ENCODE data around the gene LMBRD2.

LMBRD2 gene

GRCh38 chr5:36181774-36182173 lies 30.1 kb upstream of the LMBRD2 start:
- H3K4me3 ChIP-seq (ENCODE audit: low read depth, low read length), result no peak overlapping the region
- DNase-seq (ENCODE audit: low read depth, low spot score), result no peak
- no peak for TF ChIP-seq CTCF (IDR thresholded peaks at IDR 0.05; ENCODE audit: low read depth, low read length)
- in situ Hi-C loops (cut with HindIII; ENCODE audit: low sequenced_read_pairs), result no loop called here

GRCh38 chr5:36180556-36181350 lies 29.1 kb upstream of the LMBRD2 start:
- no peak for DNase-seq (ENCODE audit: low read depth, low spot score)
- in situ Hi-C loops (cut with HindIII; ENCODE audit: low sequenced_read_pairs), result no loop called here
- TF ChIP-seq CTCF (IDR thresholded peaks at IDR 0.05; ENCODE audit: low read depth, low read length), result no peak
- no peak overlapping the region for H3K4me3 ChIP-seq (ENCODE audit: low read depth, low read length)

GRCh38 chr5:36179950-36180349 lies 28.3 kb upstream of the LMBRD2 start:
- TF ChIP-seq CTCF (IDR thresholded peaks at IDR 0.05; ENCODE audit: low read depth, low read length), result no peak
- no peak overlapping the region for H3K4me3 ChIP-seq (ENCODE audit: low read depth, low read length)
- in situ Hi-C loops (cut with HindIII; ENCODE audit: low sequenced_read_pairs), result no loop called here
- no peak for DNase-seq (ENCODE audit: low read depth, low spot score)

GRCh38 chr5:36178524-36178890 lies 26.8 kb upstream of the LMBRD2 start:
- in situ Hi-C loops (cut with HindIII; ENCODE audit: low sequenced_read_pairs), result no loop called here
- DNase-seq (ENCODE audit: low read depth, low spot score), result no peak
- no peak for TF ChIP-seq CTCF (IDR thresholded peaks at IDR 0.05; ENCODE audit: low read depth, low read length)
- no peak overlapping the region for H3K4me3 ChIP-seq (ENCODE audit: low read depth, low read length)

- H3K4me3 ChIP-seq (ENCODE audit: low read depth, low read length), result no peak overlapping the region
- in situ Hi-C loops (cut with HindIII; ENCODE audit: low sequenced_read_pairs), result no loop called here
- DNase-seq (ENCODE audit: low read depth, low spot score), result peak; percentile 67
- TF ChIP-seq CTCF (IDR thresholded peaks at IDR 0.05; ENCODE audit: low read depth, low read length), result peak; percentile 45
Measured at GRCh38 chr5:36177715-36178523, 26.2 kb upstream of the LMBRD2 start.

GRCh38 chr5:36177154-36177553 lies 25.5 kb upstream of the LMBRD2 start:
- H3K4me3 ChIP-seq (ENCODE audit: low read depth, low read length), result no peak overlapping the region
- no peak for TF ChIP-seq CTCF (IDR thresholded peaks at IDR 0.05; ENCODE audit: low read depth, low read length)
- in situ Hi-C loops (cut with HindIII; ENCODE audit: low sequenced_read_pairs), result no loop called here
- no peak for DNase-seq (ENCODE audit: low read depth, low spot score)
